Effector memory CD4-positive, alpha-beta T cell (primary cell): Measurements from ENCODE around the gene CAPNS1.

Source experiments
- DNase-seq, 3 donors: peaks; one replicate each; pipeline ENCODE4 v3.0.0-alpha.2; 2020
- H3K27ac ChIP-seq: 2 replicates; pipeline ENCODE4 v1.7.0; 2013; ENCODE audit warnings: mild to moderate bottlenecking, low read length, moderate library complexity; ENCODE audit not compliant: insufficient read depth, poor library complexity, severe bottlenecking
- H3K27me3 ChIP-seq: replicated peaks from 2 replicates; pipeline ENCODE4 v1.7.0; 2013; ENCODE audit warnings: mild to moderate bottlenecking, low read length; ENCODE audit not compliant: insufficient read depth, control insufficient read depth, poor library complexity, severe bottlenecking
- H3K36me3 ChIP-seq: 2 replicates; pipeline ENCODE4 v1.7.0; 2013; ENCODE audit warnings: mild to moderate bottlenecking, low read length, moderate library complexity; ENCODE audit not compliant: control insufficient read depth, insufficient read depth
- H3K4me1 ChIP-seq: 2 replicates; pipeline ENCODE4 v1.7.0; 2013; ENCODE audit warnings: low read length, mild to moderate bottlenecking; ENCODE audit not compliant: control insufficient read depth, insufficient read depth, poor library complexity, severe bottlenecking
- H3K4me3 ChIP-seq: 2 replicates; pipeline ENCODE4 v1.7.0; 2013; ENCODE audit warnings: low read length, low read depth, mild to moderate bottlenecking; ENCODE audit not compliant: insufficient read depth, poor library complexity, severe bottlenecking
- H3K9me3 ChIP-seq: 2 replicates; pipeline ENCODE4 v1.7.0; 2013; ENCODE audit warnings: mild to moderate bottlenecking, low read length, moderate library complexity; ENCODE audit not compliant: control insufficient read depth

The CAPNS1 gene

DNA sequence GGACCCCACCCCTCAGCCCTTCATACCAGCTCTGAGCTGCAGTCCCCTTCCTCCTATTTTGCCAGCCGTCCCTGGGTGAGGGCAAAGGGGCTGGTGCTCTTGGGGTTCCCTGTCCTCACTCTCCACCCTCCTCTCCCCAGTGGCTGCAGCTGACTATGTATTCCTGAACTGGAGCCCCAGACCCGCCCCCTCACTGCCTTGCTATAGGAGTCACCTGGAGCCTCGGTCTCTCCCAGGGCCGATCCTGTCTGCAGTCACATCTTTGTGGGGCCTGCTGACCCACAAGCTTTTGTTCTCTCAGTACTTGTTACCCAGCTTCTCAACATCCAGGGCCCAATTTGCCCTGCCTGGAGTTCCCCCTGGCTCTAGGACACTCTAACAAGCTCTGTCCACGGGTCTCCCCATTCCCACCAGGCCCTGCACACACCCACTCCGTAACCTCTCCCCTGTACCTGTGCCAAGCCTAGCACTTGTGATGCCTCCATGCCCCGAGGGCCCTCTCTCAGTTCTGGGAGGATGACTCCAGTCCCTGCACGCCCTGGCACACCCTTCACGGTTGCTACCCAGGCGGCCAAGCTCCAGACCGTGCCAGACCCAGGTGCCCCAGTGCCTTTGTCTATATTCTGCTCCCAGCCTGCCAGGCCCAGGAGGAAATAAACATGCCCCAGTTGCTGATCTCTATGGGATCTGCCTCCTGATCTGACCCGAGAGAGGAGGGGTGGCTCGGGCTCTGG, 10.0 kb downstream of the CAPNS1 start:
- H3K4me3 ChIP-seq: no peak overlapping the region
- H3K27ac ChIP-seq: no peak overlapping the region
- H3K27me3 ChIP-seq: no peaks in the 10 kb centered on the region
- no peak for DNase-seq
- H3K9me3 ChIP-seq: no peaks in the 10 kb centered on the region
- peaks cover 55% of the 10 kb centered on the region for H3K36me3 ChIP-seq
- H3K4me1 ChIP-seq: no peaks in the 10 kb centered on the region

- no peak overlapping the region for H3K27ac ChIP-seq
- H3K4me1 ChIP-seq: no peaks in the 10 kb centered on the region
- H3K36me3 ChIP-seq: peaks cover 50% of the 10 kb centered on the region
- no peak overlapping the region for H3K4me3 ChIP-seq
- H3K27me3 ChIP-seq: no peaks in the 10 kb centered on the region
- H3K9me3 ChIP-seq: no peaks in the 10 kb centered on the region
- no peak for DNase-seq
Observed at GRCh38 chr19:36150586-36150985, 10.7 kb downstream of the CAPNS1 start.

- H3K27ac ChIP-seq: no peak overlapping the region
- H3K36me3 ChIP-seq: peaks cover 42% of the 10 kb centered on the region
- DNase-seq: no peak
- no peaks in the 10 kb centered on the region for H3K9me3 ChIP-seq
- no peaks in the 10 kb centered on the region for H3K27me3 ChIP-seq
- H3K4me1 ChIP-seq: no peaks in the 10 kb centered on the region
- no peak overlapping the region for H3K4me3 ChIP-seq
Observed at GRCh38 chr19:36151144-36152018, 11.5 kb downstream of the CAPNS1 start.

DNA sequence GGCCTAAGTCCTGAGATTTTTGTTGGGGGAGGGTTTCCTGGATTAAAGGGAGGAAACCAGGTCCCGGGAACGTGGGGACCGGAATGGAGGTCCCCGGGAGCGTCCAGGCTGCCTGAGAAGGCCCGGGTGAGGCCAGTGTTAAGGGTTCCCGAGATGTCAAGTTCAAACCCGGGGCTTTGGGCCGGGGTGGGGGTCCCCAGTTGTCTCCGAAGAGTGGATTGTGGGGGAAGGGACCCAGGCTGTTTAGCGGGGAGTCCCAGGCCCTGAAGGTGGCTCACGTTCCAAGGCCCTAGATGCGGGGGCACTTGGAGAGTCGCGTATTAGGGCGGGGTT, 12.1 kb downstream of the CAPNS1 start:
- H3K27me3 ChIP-seq: no peaks in the 10 kb centered on the region
- H3K4me3 ChIP-seq: no peak overlapping the region
- H3K9me3 ChIP-seq: no peaks in the 10 kb centered on the region
- peaks cover 36% of the 10 kb centered on the region for H3K36me3 ChIP-seq
- DNase-seq: no peak
- no peak overlapping the region for H3K27ac ChIP-seq
- no peaks in the 10 kb centered on the region for H3K4me1 ChIP-seq

DNA sequence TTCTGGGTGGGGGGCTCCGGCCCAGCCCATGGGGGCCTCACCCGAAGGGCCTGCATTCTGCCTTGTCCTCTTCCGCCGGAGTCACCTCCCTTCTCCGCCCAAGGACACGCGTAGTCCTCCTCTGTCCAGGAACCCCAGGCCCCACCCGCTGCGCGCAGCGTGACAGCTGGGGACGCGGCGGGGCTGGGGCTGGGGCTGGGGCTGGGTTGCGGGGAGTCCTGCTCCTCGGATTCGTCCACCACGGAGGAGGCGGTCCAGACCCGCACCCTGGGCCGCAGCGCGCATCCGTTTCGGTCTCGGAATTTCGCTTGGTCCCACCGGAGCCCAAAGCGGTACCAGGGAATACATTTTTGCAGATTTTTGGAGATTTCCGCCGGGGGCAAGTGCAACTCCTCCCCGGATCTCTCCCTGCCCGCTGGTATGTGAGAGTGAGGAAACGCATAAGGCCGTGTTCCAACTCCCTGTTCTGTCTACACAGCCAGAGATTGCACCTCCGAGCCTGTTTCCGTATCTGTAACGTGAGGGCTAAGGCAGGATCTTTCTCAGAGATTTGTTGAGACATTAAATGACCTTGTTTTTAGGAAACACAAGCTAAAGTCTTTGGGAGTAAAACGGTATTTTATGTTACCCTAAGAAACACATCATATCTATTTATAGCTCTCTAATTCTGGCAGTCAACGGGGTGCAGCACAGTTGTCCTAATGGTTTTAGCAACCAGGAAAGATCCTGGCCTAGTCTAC, 12.7 kb downstream of the CAPNS1 start, which contains the start of gene COX7A1:
Gene COX7A1 (minus strand): TSS at position 96 of the 740 bp plus-strand sequence. CDS start 40 bp downstream, at position 56.
- Histone ChIP-seq H3K9me3 (no peaks in the 10 kb centered on the region), H3K27ac (no peak within 1 kb of the TSS), H3K4me1 (no peaks in the 10 kb centered on the region), H3K27me3 (no peaks in the 10 kb centered on the region), H3K4me3 (no peak within 1 kb of the TSS), H3K36me3 (peaks cover 32% of the 10 kb centered on the region)
- no peak for DNase-seq

- Histone ChIP-seq H3K27ac (no peak overlapping the region), H3K9me3 (no peaks in the 10 kb centered on the region), H3K4me1 (no peaks in the 10 kb centered on the region), H3K36me3 (peaks cover 28% of the 10 kb centered on the region), H3K27me3 (no peaks in the 10 kb centered on the region), H3K4me3 (no peak overlapping the region)
- no peak for DNase-seq
Observed at GRCh38 chr19:36153126-36153525, 13.3 kb downstream of the CAPNS1 start.

- no peak for DNase-seq
- no peaks in the 10 kb centered on the region for H3K4me1 ChIP-seq
- H3K36me3 ChIP-seq: no peaks in the 10 kb centered on the region
- no peak overlapping the region for H3K4me3 ChIP-seq
- H3K9me3 ChIP-seq: no peaks in the 10 kb centered on the region
- H3K27ac ChIP-seq: no peak overlapping the region
- H3K27me3 ChIP-seq: no peaks in the 10 kb centered on the region
Observed at GRCh38 chr19:36160821-36161596, 21.1 kb downstream of the CAPNS1 start.

- no peaks in the 10 kb centered on the region for H3K4me1 ChIP-seq
- no peak overlapping the region for H3K4me3 ChIP-seq
- H3K27ac ChIP-seq: no peak overlapping the region
- no peaks in the 10 kb centered on the region for H3K36me3 ChIP-seq
- H3K27me3 ChIP-seq: no peaks in the 10 kb centered on the region
- no peak for DNase-seq
- no peaks in the 10 kb centered on the region for H3K9me3 ChIP-seq
Observed at GRCh38 chr19:36163813-36164212, 23.9 kb downstream of the CAPNS1 start.

DNA sequence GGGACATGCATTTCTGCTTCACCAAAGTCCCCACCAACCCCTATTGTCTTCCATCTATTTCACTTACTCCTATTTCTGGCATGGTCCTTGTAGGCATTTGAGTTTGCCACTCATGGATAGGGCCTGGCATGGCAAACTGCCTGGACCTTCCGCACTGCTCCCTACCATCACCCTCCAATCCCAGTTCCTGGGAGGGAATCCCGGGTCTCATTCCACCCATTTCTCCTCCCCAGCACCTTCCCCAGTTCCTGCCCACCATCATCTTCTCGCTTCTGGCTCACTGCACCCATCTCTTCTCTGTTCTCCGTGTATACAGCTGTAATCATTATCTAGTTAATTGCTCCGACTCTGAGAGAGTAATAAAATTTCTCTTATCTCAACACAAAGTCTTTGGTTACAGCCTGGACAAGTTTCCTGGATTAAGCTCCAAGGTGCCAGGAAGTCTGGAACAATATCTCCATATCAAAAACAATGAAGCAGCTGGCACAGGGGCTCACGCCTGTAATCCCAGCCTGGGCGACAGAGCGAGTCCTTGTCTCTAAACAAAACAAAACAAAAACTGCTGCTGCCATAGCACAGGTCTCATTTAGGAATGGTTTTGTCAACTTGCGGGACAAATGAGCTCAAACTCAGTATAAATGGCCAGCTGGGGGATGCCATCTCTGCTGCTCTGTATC, 29.4 kb downstream of the CAPNS1 start:
- H3K36me3 ChIP-seq: no peaks in the 10 kb centered on the region
- H3K27ac ChIP-seq: no peak overlapping the region
- no peaks in the 10 kb centered on the region for H3K9me3 ChIP-seq
- H3K4me1 ChIP-seq: no peaks in the 10 kb centered on the region
- DNase-seq: no peak
- no peaks in the 10 kb centered on the region for H3K27me3 ChIP-seq
- no peak overlapping the region for H3K4me3 ChIP-seq
